HEK293 (cell line): ENCODE results near the gene AIFM3.

Experiments
- CTCF ChIA-PET: fragments of 350-600 bp; formaldehyde crosslinking; extraction: SDS; loops from one replicate; lab custom pipeline; 2021; ENCODE audit warnings: antibody characterized with exemption; lab: Yijun Ruan, JAX
- POLR2A ChIA-PET: fragments of 300-600 bp; formaldehyde crosslinking; extraction: SDS; loops from one replicate; lab custom pipeline; 2020; ENCODE audit warnings: antibody characterized with exemption, inconsistent platforms; lab: Yijun Ruan, JAX
- H3K27ac ChIP-seq: fragments of 200-500 bp; sonication (Bioruptor generic); 2 replicates; pipeline ENCODE4 v1.5.1; 2014; ENCODE audit warnings: low read depth, low read length, control low read depth, inconsistent platforms; ENCODE audit errors: extremely low read depth
- H3K36me3 ChIP-seq, 2 experiments: fragments of 200-500 bp in 1 of 2; sonication (Bioruptor generic) in 1 of 2; 1 replicate in 1 of 2; 2 replicates in 1 of 2; pipeline ENCODE4 v1.5.1; 2014 to 2017; ENCODE audit warnings: inconsistent platforms in 2 of 2, low read length in 2 of 2; ENCODE audit not compliant: control insufficient read depth in 2 of 2, insufficient read depth in 1 of 2
- H3K4me1 ChIP-seq: fragments of 200-500 bp; sonication (Bioruptor generic); 2 replicates; pipeline ENCODE4 v1.5.1; 2014; ENCODE audit warnings: mild to moderate bottlenecking, low read length, inconsistent platforms; ENCODE audit not compliant: control insufficient read depth, insufficient read depth
- H3K4me3 ChIP-seq: 2 replicates; pipeline ENCODE4 v1.5.1; 2011; ENCODE audit warnings: low read depth, mild to moderate bottlenecking, control low read depth, low read length, moderate library complexity
- H3K9me3 ChIP-seq: fragments of 200-500 bp; sonication (Bioruptor generic); 2 replicates; pipeline ENCODE4 v1.5.1; 2014; ENCODE audit warnings: low read depth, low read length, inconsistent platforms; ENCODE audit not compliant: control insufficient read depth, insufficient read depth
- HOXD13 ChIP-seq: sonication (generic); formaldehyde crosslinking; IDR thresholded peaks from 2 replicates; pipeline ENCODE4 v1.8.0; 2022; ENCODE audit warnings: missing genetic modification reagents, borderline replicate concordance
- IKZF3 ChIP-seq: fragments of 450-650 bp; IDR thresholded peaks from 2 replicates; pipeline ENCODE4 v1.5.0; 2018; ENCODE audit warnings: missing biosample characterization, mild to moderate bottlenecking, missing genetic modification characterization, moderate library complexity
- REST ChIP-seq: fragments of 450-650 bp; formaldehyde crosslinking; IDR thresholded peaks from 2 replicates; pipeline ENCODE4 v1.5.1; 2016; ENCODE audit warnings: missing biosample characterization, missing genetic modification characterization
- SCRT1 ChIP-seq: fragments of 450-650 bp; formaldehyde crosslinking; IDR thresholded peaks from 2 replicates; pipeline ENCODE4 v1.5.1; 2016; ENCODE audit warnings: missing biosample characterization, missing genetic modification characterization, borderline replicate concordance
- ZBTB49 ChIP-seq: fragments of 450-650 bp; formaldehyde crosslinking; IDR thresholded peaks from 2 replicates; pipeline ENCODE4 v1.5.1; 2016; ENCODE audit warnings: missing biosample characterization, missing genetic modification characterization, low read depth
- ZFP41 ChIP-seq: fragments of 450-650 bp; formaldehyde crosslinking; IDR thresholded peaks from 2 replicates; pipeline ENCODE4 v1.5.1; 2016; ENCODE audit warnings: missing biosample characterization, missing genetic modification characterization, borderline replicate concordance
- ZFP69B ChIP-seq: fragments of 450-650 bp; formaldehyde crosslinking; IDR thresholded peaks from 2 replicates; pipeline ENCODE4 v1.5.1; 2016; ENCODE audit warnings: missing biosample characterization, missing genetic modification characterization
- ZNF112 ChIP-seq: fragments of 450-650 bp; formaldehyde crosslinking; IDR thresholded peaks from 2 replicates; pipeline ENCODE4 v1.5.0; 2017; ENCODE audit warnings: missing biosample characterization, missing genetic modification characterization
- ZNF155 ChIP-seq: fragments of 450-650 bp; formaldehyde crosslinking; IDR thresholded peaks from 2 replicates; pipeline ENCODE4 v1.5.1; 2016; ENCODE audit warnings: missing biosample characterization, missing genetic modification characterization
- ZNF16 ChIP-seq: fragments of 450-650 bp; formaldehyde crosslinking; IDR thresholded peaks from 2 replicates; pipeline ENCODE4 v1.5.1; 2016; ENCODE audit warnings: low read depth, missing biosample characterization, missing genetic modification characterization
- ZNF2 ChIP-seq: fragments of 450-650 bp; formaldehyde crosslinking; IDR thresholded peaks from 2 replicates; pipeline ENCODE4 v1.5.1; 2016; ENCODE audit warnings: missing biosample characterization, missing genetic modification characterization
- ZNF239 ChIP-seq: fragments of 450-650 bp; formaldehyde crosslinking; IDR thresholded peaks from 2 replicates; pipeline ENCODE4 v1.5.1; 2016; ENCODE audit warnings: missing biosample characterization, missing genetic modification characterization
- ZNF423 ChIP-seq: fragments of 450-650 bp; formaldehyde crosslinking; IDR thresholded peaks from 2 replicates; pipeline ENCODE4 v1.5.1; 2016; ENCODE audit warnings: missing biosample characterization, missing genetic modification characterization
- ZNF501 ChIP-seq: fragments of 450-650 bp; formaldehyde crosslinking; IDR thresholded peaks from 2 replicates; pipeline ENCODE4 v1.5.1; 2016; ENCODE audit warnings: missing biosample characterization, missing genetic modification characterization
- ZNF560 ChIP-seq: fragments of 450-650 bp; formaldehyde crosslinking; IDR thresholded peaks from 2 replicates; pipeline ENCODE4 v1.5.1; 2017; ENCODE audit warnings: missing biosample characterization, missing genetic modification characterization, borderline replicate concordance
- ZNF830 ChIP-seq: fragments of 450-650 bp; IDR thresholded peaks from 2 replicates; pipeline ENCODE4 v1.5.0; 2018; ENCODE audit warnings: missing biosample characterization, missing genetic modification characterization, low read depth, mild to moderate bottlenecking, moderate library complexity

Gene AIFM3

GRCh38 chr22:21010426-21011113 lies 43.5 kb downstream of the AIFM3 start:
- POLR2A ChIA-PET = interaction anchor here (1.9 kb wide), 1 partner anchor 29 kb away, joined by 8 read pairs; the partner anchor contains the start of gene LZTR1
- Histone ChIP-seq H3K36me3 (peaks cover 0 to 9% of the 10 kb centered on the region in 2 experiments; a peak in 1 of 3 replicates), H3K4me3 (no peak overlapping the region), H3K27ac (no peak overlapping the region), H3K4me1 (no peaks in the 10 kb centered on the region), H3K9me3 (no peaks in the 10 kb centered on the region)
- CTCF ChIA-PET = interaction anchor here (0.7 kb wide), 1 partner anchor 35 kb away, joined by 3 read pairs; the partner anchor contains the start of gene LRRC74B
- TF ChIP-seq SCRT1 (tag by site-specific recombination) (no peak), ZNF830 (tag by site-specific recombination) (no peak), ZNF16 (tag by site-specific recombination) (peak; percentile 77), HOXD13 (CRISPR knock-in tag) (no peak), IKZF3 (tag by site-specific recombination) (no peak)

- Histone ChIP-seq H3K4me1 (no peaks in the 10 kb centered on the region), H3K4me3 (no peak overlapping the region), H3K36me3 (peaks cover 0 to 6% of the 10 kb centered on the region in 2 experiments; a peak in 1 of 3 replicates), H3K9me3 (no peaks in the 10 kb centered on the region), H3K27ac (no peak overlapping the region)
- ChIA-PET POLR2A (interaction anchor here (0.9 to 1.5 kb wide), 3 partner anchors 10 to 31 kb away, joined by 4 to 9 read pairs (median 5); partner anchors contain the start of genes LZTR1 and THAP7), CTCF (interaction anchor here (0.6 to 1.4 kb wide), 6 partner anchors 10 to 127 kb away, joined by 3 to 5 read pairs (median 4); partner anchors contain the start of genes LZTR1 and THAP7)
- no peak for TF ChIP-seq ZNF2 (tag by site-specific recombination)
- no peak for TF ChIP-seq ZBTB49 (tag by site-specific recombination)
- TF ChIP-seq ZNF423 (tag by site-specific recombination) = no peak
- no peak for TF ChIP-seq ZNF560
- TF ChIP-seq ZFP41 (tag by site-specific recombination) = no peak
- TF ChIP-seq ZNF155 = no peak
- TF ChIP-seq ZNF501 (tag by site-specific recombination) = no peak
- TF ChIP-seq ZNF112 (tag by site-specific recombination) = no peak
- TF ChIP-seq ZNF239 (tag by site-specific recombination) = no peak
Observed at GRCh38 chr22:21012446-21013407, 45.7 kb downstream of the AIFM3 start.

GRCh38 chr22:21013657-21014201 lies 46.7 kb downstream of the AIFM3 start:
- Histone ChIP-seq H3K27ac (no peak overlapping the region), H3K4me3 (peak overlapping the region; percentile 33), H3K36me3 (peaks cover 0 to 4% of the 10 kb centered on the region in 2 experiments; a peak in 1 of 3 replicates), H3K4me1 (no peaks in the 10 kb centered on the region), H3K9me3 (no peaks in the 10 kb centered on the region)
- ChIA-PET POLR2A (interaction anchor here (1.4 to 1.5 kb wide), 2 partner anchors 12 to 32 kb away, joined by 4 to 9 read pairs; partner anchors contain the start of genes LZTR1 and THAP7), CTCF (interaction anchor here (0.7 to 1.2 kb wide), 3 partner anchors 11 to 128 kb away, joined by 3 to 4 read pairs (median 3); partner anchors contain the start of gene THAP7)
- TF ChIP-seq REST (tag by site-specific recombination) = peak; percentile 41; the same call in 1 of the 2 replicates
- no peak for TF ChIP-seq ZFP69B (tag by site-specific recombination)
